GM12878 (cell line): ENCODE data around the gene ITFG1.

Experiments used
- CBFB ChIP-seq: IDR thresholded peaks from 2 replicates; pipeline ENCODE4 v1.6.1; 2016; ENCODE audit warnings: antibody characterized with exemption, low read depth
- CTCF ChIP-seq, 3 experiments: IDR thresholded peaks in 2 of 3; conservative IDR thresholded peaks in 1 of 3; 2 replicates each; pipeline ENCODE4 v1.5.1; 2011; ENCODE audit warnings: low read depth in 3 of 3, low read length in 3 of 3, mild to moderate bottlenecking in 3 of 3, control low read depth in 2 of 3, moderate library complexity in 2 of 3, inconsistent platforms in 1 of 3, mixed read lengths in 1 of 3; ENCODE audit not compliant: control insufficient read depth in 2 of 3, insufficient read depth in 1 of 3; ENCODE audit errors: extremely low read depth in 1 of 3
- EP300 ChIP-seq, 2 experiments: fragments of 150-350 bp in 1 of 2; IDR thresholded peaks; 2 replicates each; pipeline ENCODE4 v1.6.1; 2011 to 2012; ENCODE audit warnings: low read depth in 2 of 2, low read length in 2 of 2, borderline replicate concordance in 1 of 2, improper control_type of control experiment in 1 of 2, inconsistent platforms in 1 of 2; ENCODE audit not compliant: control insufficient read depth in 1 of 2
- ESRRA ChIP-seq: IDR thresholded peaks from 2 replicates; pipeline ENCODE4 v1.6.1; 2012; ENCODE audit warnings: mild to moderate bottlenecking, low read length, improper control_type of control experiment
- EZH2 ChIP-seq: IDR thresholded peaks from 2 replicates; pipeline ENCODE4 v1.6.1; 2012; ENCODE audit warnings: low read depth, mild to moderate bottlenecking, control low read depth, inconsistent platforms, low read length, borderline replicate concordance; ENCODE audit not compliant: control insufficient read depth
- GATAD2B ChIP-seq: fragments of 450-650 bp; conservative IDR thresholded peaks from 2 replicates; pipeline ENCODE4 v1.6.1; 2017; ENCODE audit warnings: low read depth, mild to moderate bottlenecking, moderate library complexity
- NFYB ChIP-seq: IDR thresholded peaks from 2 replicates; pipeline ENCODE4 v1.6.1; 2011; ENCODE audit warnings: low read depth, mild to moderate bottlenecking, low read length, improper control_type of control experiment, moderate library complexity; ENCODE audit not compliant: insufficient read depth
- POLR2A ChIP-seq: IDR thresholded peaks from 2 replicates; pipeline ENCODE4 v1.6.1; 2011; ENCODE audit warnings: low read depth, mild to moderate bottlenecking, low read length
- SIN3A ChIP-seq: IDR thresholded peaks from 2 replicates; pipeline ENCODE4 v1.6.1; 2012; ENCODE audit warnings: low read depth, low read length, improper control_type of control experiment
- ZBTB33 ChIP-seq: fragments of 450-650 bp; IDR thresholded peaks from 2 replicates; pipeline ENCODE4 v1.6.1; 2017; ENCODE audit warnings: mild to moderate bottlenecking

GRCh38 chr16:47375423-47375822 is 85.4 kb downstream of the ITFG1 start:
- TF ChIP-seq SIN3A (no peak), EZH2 (no peak), CTCF (IDR thresholded peaks at IDR 0.05 in 2 of 3, conservative IDR thresholded peaks at IDR 0.05 in 1 of 3; ENCODE audit: control insufficient read depth in 2 of 3, extremely low read depth in 1 of 3, insufficient read depth in 1 of 3, low read depth in 3 of 3, low read length in 3 of 3) (no peak), NFYB (no peak), ZBTB33 (no peak), POLR2A (no peak), ESRRA (no peak), CBFB (no peak), GATAD2B (no peak), EP300 (IDR thresholded peaks at IDR 0.05; ENCODE audit: borderline replicate concordance in 1 of 2, control insufficient read depth in 1 of 2, low read depth in 2 of 2, low read length in 2 of 2) (no peak)
